HEK293 (cell line): ENCODE measurements around the gene BAG2.

Source experiments
- CTCF ChIA-PET: fragments of 350-600 bp; formaldehyde crosslinking; extraction: SDS; loops from one replicate; lab custom pipeline; 2021; ENCODE audit warnings: antibody characterized with exemption; lab: Yijun Ruan, JAX
- POLR2A ChIA-PET: fragments of 300-600 bp; formaldehyde crosslinking; extraction: SDS; loops from one replicate; lab custom pipeline; 2020; ENCODE audit warnings: antibody characterized with exemption, inconsistent platforms; lab: Yijun Ruan, JAX
- H3K27ac ChIP-seq: fragments of 200-500 bp; sonication (Bioruptor generic); 2 replicates; pipeline ENCODE4 v1.5.1; 2014; ENCODE audit warnings: low read depth, low read length, control low read depth, inconsistent platforms; ENCODE audit errors: extremely low read depth
- H3K36me3 ChIP-seq, 2 experiments: fragments of 200-500 bp in 1 of 2; sonication (Bioruptor generic) in 1 of 2; 1 replicate in 1 of 2; 2 replicates in 1 of 2; pipeline ENCODE4 v1.5.1; 2014 to 2017; ENCODE audit warnings: inconsistent platforms in 2 of 2, low read length in 2 of 2; ENCODE audit not compliant: control insufficient read depth in 2 of 2, insufficient read depth in 1 of 2
- H3K4me1 ChIP-seq: fragments of 200-500 bp; sonication (Bioruptor generic); 2 replicates; pipeline ENCODE4 v1.5.1; 2014; ENCODE audit warnings: mild to moderate bottlenecking, low read length, inconsistent platforms; ENCODE audit not compliant: control insufficient read depth, insufficient read depth
- H3K4me3 ChIP-seq: 2 replicates; pipeline ENCODE4 v1.5.1; 2011; ENCODE audit warnings: low read depth, mild to moderate bottlenecking, control low read depth, low read length, moderate library complexity
- H3K9me3 ChIP-seq: fragments of 200-500 bp; sonication (Bioruptor generic); 2 replicates; pipeline ENCODE4 v1.5.1; 2014; ENCODE audit warnings: low read depth, low read length, inconsistent platforms; ENCODE audit not compliant: control insufficient read depth, insufficient read depth
- ELK4 ChIP-seq: IDR thresholded peaks from 2 replicates; pipeline ENCODE4 v1.6.1; 2011; ENCODE audit warnings: mild to moderate bottlenecking, low read depth, low read length, borderline replicate concordance
- GLI2 ChIP-seq: fragments of 450-650 bp; formaldehyde crosslinking; IDR thresholded peaks from 2 replicates; pipeline ENCODE4; 2017; ENCODE audit warnings: missing biosample characterization, missing genetic modification characterization, low read depth, borderline replicate concordance
- SALL2 ChIP-seq: fragments of 450-650 bp; formaldehyde crosslinking; IDR thresholded peaks from 2 replicates; pipeline ENCODE4 v1.5.0; 2017; ENCODE audit warnings: missing biosample characterization, mild to moderate bottlenecking, missing genetic modification characterization, borderline replicate concordance
- WT1 ChIP-seq: fragments of 450-650 bp; formaldehyde crosslinking; IDR thresholded peaks from 2 replicates; pipeline ENCODE4 v1.5.1; 2016; ENCODE audit warnings: missing biosample characterization, missing genetic modification characterization
- ZBTB44 ChIP-seq: fragments of 450-650 bp; IDR thresholded peaks from 2 replicates; pipeline ENCODE4 v1.5.1; 2018; ENCODE audit warnings: missing biosample characterization, mild to moderate bottlenecking, missing genetic modification characterization
- ZFP41 ChIP-seq: fragments of 450-650 bp; formaldehyde crosslinking; IDR thresholded peaks from 2 replicates; pipeline ENCODE4 v1.5.1; 2016; ENCODE audit warnings: missing biosample characterization, missing genetic modification characterization, borderline replicate concordance
- ZNF155 ChIP-seq: fragments of 450-650 bp; formaldehyde crosslinking; IDR thresholded peaks from 2 replicates; pipeline ENCODE4 v1.5.1; 2016; ENCODE audit warnings: missing biosample characterization, missing genetic modification characterization
- ZNF18 ChIP-seq: fragments of 450-650 bp; formaldehyde crosslinking; IDR thresholded peaks from 2 replicates; pipeline ENCODE4 v1.5.1; 2016; ENCODE audit warnings: missing biosample characterization, missing genetic modification characterization
- ZNF19 ChIP-seq: fragments of 450-650 bp; formaldehyde crosslinking; IDR thresholded peaks from 2 replicates; pipeline ENCODE4; 2016; ENCODE audit warnings: missing biosample characterization, missing genetic modification characterization, low read depth
- ZNF214 ChIP-seq: fragments of 450-650 bp; formaldehyde crosslinking; IDR thresholded peaks from 2 replicates; pipeline ENCODE4 v1.5.1; 2017; ENCODE audit warnings: missing biosample characterization, mild to moderate bottlenecking, missing genetic modification characterization, borderline replicate concordance
- ZNF248 ChIP-seq: fragments of 450-650 bp; formaldehyde crosslinking; IDR thresholded peaks from 2 replicates; pipeline ENCODE4 v1.5.1; 2017; ENCODE audit warnings: missing biosample characterization, missing genetic modification characterization
- ZNF311 ChIP-seq: fragments of 450-650 bp; formaldehyde crosslinking; IDR thresholded peaks from 2 replicates; pipeline ENCODE4 v1.5.1; 2017; ENCODE audit warnings: missing biosample characterization, missing genetic modification characterization, borderline replicate concordance
- ZNF350 ChIP-seq: fragments of 450-650 bp; formaldehyde crosslinking; IDR thresholded peaks from 2 replicates; pipeline ENCODE4 v1.5.0; 2017; ENCODE audit warnings: missing biosample characterization, mild to moderate bottlenecking, missing genetic modification characterization
- ZNF362 ChIP-seq: fragments of 450-650 bp; formaldehyde crosslinking; IDR thresholded peaks from 2 replicates; pipeline ENCODE4 v1.5.1; 2016; ENCODE audit warnings: missing biosample characterization, missing genetic modification characterization
- ZNF426 ChIP-seq: fragments of 450-650 bp; formaldehyde crosslinking; IDR thresholded peaks from 2 replicates; pipeline ENCODE4 v1.5.1; 2017; ENCODE audit warnings: missing biosample characterization, missing genetic modification characterization, mild to moderate bottlenecking, inconsistent platforms, moderate library complexity
- ZNF529 ChIP-seq: fragments of 450-650 bp; formaldehyde crosslinking; IDR thresholded peaks from 2 replicates; pipeline ENCODE4 v1.5.1; 2017; ENCODE audit warnings: missing genetic modification characterization, missing biosample characterization; ENCODE audit not compliant: insufficient replicate concordance
- ZNF555 ChIP-seq: fragments of 450-650 bp; formaldehyde crosslinking; conservative IDR thresholded peaks from 2 replicates; pipeline ENCODE4 v1.5.1; 2017; ENCODE audit warnings: missing biosample characterization, mild to moderate bottlenecking, missing genetic modification characterization, inconsistent platforms
- ZNF561 ChIP-seq: fragments of 450-650 bp; IDR thresholded peaks from 2 replicates; pipeline ENCODE4 v1.5.1; 2018; ENCODE audit warnings: missing biosample characterization, missing genetic modification characterization, borderline replicate concordance
- ZNF621 ChIP-seq: fragments of 450-650 bp; formaldehyde crosslinking; IDR thresholded peaks from 2 replicates; pipeline ENCODE4 v1.5.1; 2017; ENCODE audit warnings: missing biosample characterization, missing genetic modification characterization
- ZNF623 ChIP-seq: fragments of 450-650 bp; formaldehyde crosslinking; IDR thresholded peaks from 2 replicates; pipeline ENCODE4 v1.5.1; 2016; ENCODE audit warnings: missing biosample characterization, missing genetic modification characterization
- ZNF658 ChIP-seq: fragments of 450-650 bp; formaldehyde crosslinking; IDR thresholded peaks from 2 replicates; pipeline ENCODE4; 2016; ENCODE audit warnings: missing biosample characterization, missing genetic modification characterization
- ZNF76 ChIP-seq: fragments of 450-650 bp; formaldehyde crosslinking; IDR thresholded peaks from 2 replicates; pipeline ENCODE4; 2016; ENCODE audit warnings: low read depth, missing biosample characterization, missing genetic modification characterization, borderline replicate concordance
- ZNF768 ChIP-seq: fragments of 450-650 bp; formaldehyde crosslinking; IDR thresholded peaks from 2 replicates; pipeline ENCODE4 v1.5.1; 2018; ENCODE audit warnings: missing biosample characterization, mild to moderate bottlenecking, missing genetic modification characterization
- ZSCAN4 ChIP-seq: fragments of 450-650 bp; formaldehyde crosslinking; IDR thresholded peaks from 2 replicates; pipeline ENCODE4 v1.5.1; 2017; ENCODE audit warnings: missing biosample characterization, missing genetic modification characterization
- TF ChIP-seq, protein P1 (sequence below): fragments of 450-650 bp; formaldehyde crosslinking; IDR thresholded peaks from 2 replicates; pipeline ENCODE4 v1.5.1; 2016; ENCODE audit warnings: missing biosample characterization, missing genetic modification characterization
- TF ChIP-seq, protein P2 (sequence below): fragments of 450-650 bp; formaldehyde crosslinking; IDR thresholded peaks from 2 replicates; pipeline ENCODE4 v1.5.1; 2016; ENCODE audit warnings: missing biosample characterization, missing genetic modification characterization

BAG2 gene

DNA sequence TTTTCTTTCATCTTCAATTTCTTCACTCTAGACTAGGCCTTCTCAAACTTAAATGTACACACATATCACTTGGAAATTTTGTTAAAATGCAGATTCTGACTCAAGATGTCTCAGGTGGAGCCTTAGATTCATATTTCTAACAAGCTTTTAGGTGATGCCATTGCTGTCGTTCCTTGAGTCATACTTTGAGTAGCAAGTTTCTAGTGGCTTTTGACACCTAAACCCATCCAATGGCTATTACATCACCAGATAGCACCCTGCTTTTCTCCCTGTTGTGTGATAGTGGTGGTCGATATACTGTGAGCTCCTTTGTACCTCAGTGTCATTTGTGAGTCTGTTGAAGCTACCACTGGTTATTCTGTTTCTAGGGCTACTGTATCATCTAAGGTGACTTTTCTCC is 34.8 kb upstream of the BAG2 start:
- H3K9me3 ChIP-seq: no peaks in the 10 kb centered on the region
- peaks cover 43 to 48% of the 10 kb centered on the region in 2 experiments for H3K36me3 ChIP-seq
- POLR2A ChIA-PET: no interaction called here
- CTCF ChIA-PET: interaction anchor here (0.6 kb wide), 3 partner anchors 24 to 616 kb away, joined by 3 to 6 read pairs (median 3); no protein-coding TSS in a partner anchor
- no peak overlapping the region for H3K4me3 ChIP-seq
- H3K27ac ChIP-seq: no peak overlapping the region
- no peak for TF ChIP-seq ZNF561 (tag by site-specific recombination)
- no peak for TF ChIP-seq ZNF76
- TF ChIP-seq ZFP41 (tag by site-specific recombination): no peak
- no peak for TF ChIP-seq ELK4
- TF ChIP-seq, protein P1, sequence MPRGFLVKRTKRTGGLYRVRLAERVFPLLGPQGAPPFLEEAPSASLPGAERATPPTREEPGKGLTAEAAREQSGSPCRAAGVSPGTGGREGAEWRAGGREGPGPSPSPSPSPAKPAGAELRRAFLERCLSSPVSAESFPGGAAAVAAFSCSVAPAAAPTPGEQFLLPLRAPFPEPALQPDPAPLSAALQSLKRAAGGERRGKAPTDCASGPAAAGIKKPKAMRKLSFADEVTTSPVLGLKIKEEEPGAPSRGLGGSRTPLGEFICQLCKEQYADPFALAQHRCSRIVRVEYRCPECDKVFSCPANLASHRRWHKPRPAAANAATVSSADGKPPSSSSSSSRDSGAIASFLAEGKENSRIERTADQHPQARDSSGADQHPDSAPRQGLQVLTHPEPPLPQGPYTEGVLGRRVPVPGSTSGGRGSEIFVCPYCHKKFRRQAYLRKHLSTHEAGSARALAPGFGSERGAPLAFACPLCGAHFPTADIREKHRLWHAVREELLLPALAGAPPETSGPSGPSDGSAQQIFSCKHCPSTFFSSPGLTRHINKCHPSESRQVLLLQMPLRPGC (tag by site-specific recombination): no peak
- TF ChIP-seq ZNF350 (tag by site-specific recombination): no peak
- TF ChIP-seq WT1: no peak
- TF ChIP-seq SALL2 (tag by site-specific recombination): no peak
- no peak for TF ChIP-seq ZNF362
- no peaks in the 10 kb centered on the region for H3K4me1 ChIP-seq

DNA sequence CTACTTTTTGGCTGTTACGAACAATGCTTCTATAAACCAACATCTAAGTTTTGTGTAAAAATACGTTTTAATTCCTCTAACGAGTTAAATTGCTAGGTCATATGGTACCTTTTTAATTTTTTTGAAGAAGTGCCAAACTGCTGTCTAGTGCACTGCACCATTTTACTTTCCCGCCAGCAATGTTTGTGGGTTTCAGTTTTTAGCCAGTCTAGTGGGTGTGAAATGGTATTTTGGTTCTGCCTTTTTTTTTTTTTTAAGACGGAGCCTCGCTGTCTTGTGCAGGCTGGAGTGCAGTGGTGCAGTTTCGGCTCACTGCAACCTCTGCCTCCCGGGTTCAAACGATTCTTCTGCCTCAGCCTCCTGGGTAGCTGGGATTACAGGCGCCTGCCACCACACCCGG is 34.1 kb upstream of the BAG2 start:
- POLR2A ChIA-PET: no interaction called here
- CTCF ChIA-PET: no interaction called here
- Histone ChIP-seq H3K4me1 (no peaks in the 10 kb centered on the region), H3K27ac (no peak overlapping the region), H3K9me3 (no peaks in the 10 kb centered on the region), H3K36me3 (peaks cover 46 to 51% of the 10 kb centered on the region in 2 experiments), H3K4me3 (no peak overlapping the region)
- TF ChIP-seq ZNF426 (no peak), ZNF214 (no peak), ZNF768 (no peak), ZNF623 (tag by site-specific recombination) (no peak), ZBTB44 (tag by site-specific recombination) (no peak), ZNF248 (tag by site-specific recombination) (no peak), ZNF19 (tag by site-specific recombination) (no peak), ZNF155 (tag by site-specific recombination) (no peak), GLI2 (tag by site-specific recombination) (no peak), ZNF621 (no peak), ZNF18 (tag by site-specific recombination) (no peak), ZSCAN4 (tag by site-specific recombination) (no peak), ZNF311 (tag by site-specific recombination) (no peak), ZNF529 (tag by site-specific recombination) (no peak), ZNF658 (tag by site-specific recombination) (no peak), ZNF555 (tag by site-specific recombination) (no peak)
- TF ChIP-seq, protein P2, sequence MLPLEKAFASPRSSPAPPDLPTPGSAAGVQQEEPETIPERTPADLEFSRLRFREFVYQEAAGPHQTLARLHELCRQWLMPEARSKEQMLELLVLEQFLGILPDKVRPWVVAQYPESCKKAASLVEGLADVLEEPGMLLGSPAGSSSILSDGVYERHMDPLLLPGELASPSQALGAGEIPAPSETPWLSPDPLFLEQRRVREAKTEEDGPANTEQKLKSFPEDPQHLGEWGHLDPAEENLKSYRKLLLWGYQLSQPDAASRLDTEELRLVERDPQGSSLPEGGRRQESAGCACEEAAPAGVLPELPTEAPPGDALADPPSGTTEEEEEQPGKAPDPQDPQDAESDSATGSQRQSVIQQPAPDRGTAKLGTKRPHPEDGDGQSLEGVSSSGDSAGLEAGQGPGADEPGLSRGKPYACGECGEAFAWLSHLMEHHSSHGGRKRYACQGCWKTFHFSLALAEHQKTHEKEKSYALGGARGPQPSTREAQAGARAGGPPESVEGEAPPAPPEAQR (tag by site-specific recombination): no peak
